HuH-7 (cell line): ENCODE data around the gene CXCL13.
"Not testable (repeated sequence)": the region's sequence is repeated elsewhere in the genome, so short reads cannot be mapped to it uniquely, and the experiment has no call there.

Experiments used
- DNase-seq: peaks from one replicate; pipeline ENCODE4 v3.0.0; 2011; ENCODE audit warnings: low spot score

CXCL13 gene

GRCh38 chr4:77605210-77605902, at the start of gene CXCL13:
Gene CXCL13, plus strand, starts transcription at chr4:77605820. Its CDS starts 46 bp downstream, at chr4:77605866.
- DNase-seq: no peak

GRCh38 chr4:77560170-77560569, 45.5 kb upstream of the CXCL13 start:
- DNase-seq: no peak

GRCh38 chr4:77561720-77562119, 43.9 kb upstream of the CXCL13 start:
- not testable (repeated sequence) for DNase-seq

GRCh38 chr4:77564231-77564630, 41.4 kb upstream of the CXCL13 start:
- no peak for DNase-seq

- no peak for DNase-seq
Measured at GRCh38 chr4:77566148-77566547, 39.5 kb upstream of the CXCL13 start.

- no peak for DNase-seq
Measured at GRCh38 chr4:77567549-77567948, 38.1 kb upstream of the CXCL13 start.

- DNase-seq: not testable (repeated sequence)
Measured at GRCh38 chr4:77570508-77571214, 35.0 kb upstream of the CXCL13 start.

- DNase-seq: no peak
Measured at GRCh38 chr4:77576351-77576750, 29.3 kb upstream of the CXCL13 start.

GRCh38 chr4:77578145-77578544, 27.5 kb upstream of the CXCL13 start:
- DNase-seq: no peak

- DNase-seq: no peak
Measured at GRCh38 chr4:77579406-77580076, 26.1 kb upstream of the CXCL13 start.

- no peak for DNase-seq
Measured at GRCh38 chr4:77581724-77582123, 23.9 kb upstream of the CXCL13 start.

- DNase-seq: no peak
Measured at GRCh38 chr4:77582156-77582555, 23.5 kb upstream of the CXCL13 start.

- no peak for DNase-seq
Measured at GRCh38 chr4:77582711-77583110, 22.9 kb upstream of the CXCL13 start.

- DNase-seq: no peak
Measured at GRCh38 chr4:77586951-77587383, 18.7 kb upstream of the CXCL13 start.

GRCh38 chr4:77590482-77590881, 15.1 kb upstream of the CXCL13 start:
- DNase-seq: no peak

- no peak for DNase-seq
Measured at GRCh38 chr4:77591532-77591931, 14.1 kb upstream of the CXCL13 start.

- DNase-seq: no peak
Measured at GRCh38 chr4:77593101-77593500, 12.5 kb upstream of the CXCL13 start.

- DNase-seq: no peak
Measured at GRCh38 chr4:77593993-77594392, 11.6 kb upstream of the CXCL13 start.

- DNase-seq: no peak
Measured at GRCh38 chr4:77595364-77595973, 10.2 kb upstream of the CXCL13 start.

- DNase-seq: peak; percentile 33
Measured at GRCh38 chr4:77599378-77599777, 6.2 kb upstream of the CXCL13 start.

GRCh38 chr4:77600521-77601451, 4.8 kb upstream of the CXCL13 start:
- peak; percentile 15 for DNase-seq
